Measurements from ENCODE around the gene DNAH14. TPM values are rescaled to one million over a fixed set of nuclear protein-coding genes. Genes with fewer than 3 reads are reported as not detected.

Gene DNAH14
- total and polyA plus RNA-seq, 2 of the 4 experiments (the other 2 are of a cell fraction) = 2.7 to 3.6 TPM

- H2BK20ac ChIP-seq (ENCODE audit: low read depth, low read length) = no peak overlapping the region
- no peak for ATAC-seq (ENCODE audit: low read depth)
- in situ Hi-C loops (cut with MboI; ENCODE audit: low sequenced_read_pairs) = no loop called here
Observed at GRCh38 chr1:225070972-225071371, 141.5 kb downstream of the DNAH14 start.

More at GRCh38 chr1:225070972-225071371, 141.5 kb downstream of the DNAH14 start:
- ChIA-PET CTCF (no interaction called here), POLR2A (ENCODE audit: unreplicated experiment) (no interaction called here)
- DNase-seq = no peak
- no peak overlapping the region for H2AK9ac ChIP-seq (replicated peaks; ENCODE audit: low read depth, low read length, poor library complexity)
- H3K18ac ChIP-seq (ENCODE audit: low read depth, low read length) = no peak overlapping the region
- no peak overlapping the region for H2BK120ac ChIP-seq (ENCODE audit: low read depth, low read length)
- H3K4me1 ChIP-seq (ENCODE audit: control insufficient read depth, insufficient read depth, low read length) = no peaks in the 10 kb centered on the region
- no peaks in the 10 kb centered on the region for H3K36me3 ChIP-seq (ENCODE audit: control insufficient read depth, insufficient read depth, low read length)
- H3K9ac ChIP-seq (ENCODE audit: low read depth, low read length) = no peak overlapping the region
- intact Hi-C loops (cut with micrococcal nuclease) (no loop called here), dilution Hi-C loops (cut with HindIII; ENCODE audit: low sequenced_read_pairs, unreplicated experiment) (no loop called here)
- no CpG with 5 or more reads among the region's 2 CpGs for WGBS, 2 experiments (ENCODE audit: extremely low coverage in 2 of 2, insufficient read length in 1 of 2)
- no peak overlapping the region for H3K4ac ChIP-seq (ENCODE audit: low read depth, low read length)
- no peak overlapping the region for H4K8ac ChIP-seq (ENCODE audit: low read depth in 2 of 2, low read length in 2 of 2)
- H4K91ac ChIP-seq (ENCODE audit: insufficient read depth, low read depth, low read length) = no peak overlapping the region
- H3K23ac ChIP-seq (ENCODE audit: low read depth, low read length) = no peak overlapping the region
- H4K5ac ChIP-seq (ENCODE audit: low read depth, low read length) = no peak overlapping the region
- no peak overlapping the region for H2BK5ac ChIP-seq (ENCODE audit: low read depth, low read length, poor library complexity, severe bottlenecking)
- H3K27me3 ChIP-seq (ENCODE audit: control insufficient read depth, insufficient read depth, low read length) = no peaks in the 10 kb centered on the region
- no peak overlapping the region for H3K56ac ChIP-seq (ENCODE audit: extremely low read depth, insufficient read depth, low read length)
- no peak overlapping the region for H2BK15ac ChIP-seq (ENCODE audit: low read depth, low read length)
- H3K9me3 ChIP-seq (ENCODE audit: control insufficient read depth, insufficient read depth, low read length) = peaks cover 16% of the 10 kb centered on the region
- H4K20me1 ChIP-seq (ENCODE audit: insufficient read depth, low read length) = no peaks in the 10 kb centered on the region
- H3K9me1 ChIP-seq (ENCODE audit: insufficient read depth, low read length) = no peaks in the 10 kb centered on the region
- H3K4me2 ChIP-seq (ENCODE audit: low read depth, low read length) = no peak overlapping the region
- no peak overlapping the region for H3K14ac ChIP-seq (replicated peaks; ENCODE audit: low read depth, low read length)
- TF ChIP-seq CEBPB (IDR thresholded peaks at IDR 0.05; ENCODE audit: low read depth, low read length) (no peak), RFX5 (IDR thresholded peaks at IDR 0.05; ENCODE audit: low read depth, low read length) (no peak), MAFK (IDR thresholded peaks at IDR 0.05; ENCODE audit: low read depth, low read length) (no peak), MAZ (IDR thresholded peaks at IDR 0.05; ENCODE audit: borderline replicate concordance, low read depth, low read length) (no peak), MXI1 (IDR thresholded peaks at IDR 0.05; ENCODE audit: borderline replicate concordance, low read depth, low read length) (no peak), RCOR1 (IDR thresholded peaks at IDR 0.05; ENCODE audit: insufficient replicate concordance, low read length) (no peak), RAD21 (IDR thresholded peaks at IDR 0.05; ENCODE audit: low read length) (no peak), CHD1 (IDR thresholded peaks at IDR 0.05; ENCODE audit: low read depth, low read length) (no peak)
- TF ChIP-seq, protein P1, sequence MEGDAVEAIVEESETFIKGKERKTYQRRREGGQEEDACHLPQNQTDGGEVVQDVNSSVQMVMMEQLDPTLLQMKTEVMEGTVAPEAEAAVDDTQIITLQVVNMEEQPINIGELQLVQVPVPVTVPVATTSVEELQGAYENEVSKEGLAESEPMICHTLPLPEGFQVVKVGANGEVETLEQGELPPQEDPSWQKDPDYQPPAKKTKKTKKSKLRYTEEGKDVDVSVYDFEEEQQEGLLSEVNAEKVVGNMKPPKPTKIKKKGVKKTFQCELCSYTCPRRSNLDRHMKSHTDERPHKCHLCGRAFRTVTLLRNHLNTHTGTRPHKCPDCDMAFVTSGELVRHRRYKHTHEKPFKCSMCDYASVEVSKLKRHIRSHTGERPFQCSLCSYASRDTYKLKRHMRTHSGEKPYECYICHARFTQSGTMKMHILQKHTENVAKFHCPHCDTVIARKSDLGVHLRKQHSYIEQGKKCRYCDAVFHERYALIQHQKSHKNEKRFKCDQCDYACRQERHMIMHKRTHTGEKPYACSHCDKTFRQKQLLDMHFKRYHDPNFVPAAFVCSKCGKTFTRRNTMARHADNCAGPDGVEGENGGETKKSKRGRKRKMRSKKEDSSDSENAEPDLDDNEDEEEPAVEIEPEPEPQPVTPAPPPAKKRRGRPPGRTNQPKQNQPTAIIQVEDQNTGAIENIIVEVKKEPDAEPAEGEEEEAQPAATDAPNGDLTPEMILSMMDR (conservative IDR thresholded peaks at IDR 0.05; ENCODE audit: low read depth, low read length) = no peak
- TF ChIP-seq, protein P2, sequence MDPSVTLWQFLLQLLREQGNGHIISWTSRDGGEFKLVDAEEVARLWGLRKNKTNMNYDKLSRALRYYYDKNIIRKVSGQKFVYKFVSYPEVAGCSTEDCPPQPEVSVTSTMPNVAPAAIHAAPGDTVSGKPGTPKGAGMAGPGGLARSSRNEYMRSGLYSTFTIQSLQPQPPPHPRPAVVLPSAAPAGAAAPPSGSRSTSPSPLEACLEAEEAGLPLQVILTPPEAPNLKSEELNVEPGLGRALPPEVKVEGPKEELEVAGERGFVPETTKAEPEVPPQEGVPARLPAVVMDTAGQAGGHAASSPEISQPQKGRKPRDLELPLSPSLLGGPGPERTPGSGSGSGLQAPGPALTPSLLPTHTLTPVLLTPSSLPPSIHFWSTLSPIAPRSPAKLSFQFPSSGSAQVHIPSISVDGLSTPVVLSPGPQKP (IDR thresholded peaks at IDR 0.05; ENCODE audit: borderline replicate concordance, low read depth, low read length) = no peak
- TF ChIP-seq, protein P3, sequence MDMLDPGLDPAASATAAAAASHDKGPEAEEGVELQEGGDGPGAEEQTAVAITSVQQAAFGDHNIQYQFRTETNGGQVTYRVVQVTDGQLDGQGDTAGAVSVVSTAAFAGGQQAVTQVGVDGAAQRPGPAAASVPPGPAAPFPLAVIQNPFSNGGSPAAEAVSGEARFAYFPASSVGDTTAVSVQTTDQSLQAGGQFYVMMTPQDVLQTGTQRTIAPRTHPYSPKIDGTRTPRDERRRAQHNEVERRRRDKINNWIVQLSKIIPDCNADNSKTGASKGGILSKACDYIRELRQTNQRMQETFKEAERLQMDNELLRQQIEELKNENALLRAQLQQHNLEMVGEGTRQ (IDR thresholded peaks at IDR 0.05; ENCODE audit: low read depth, low read length) = no peak
- H2AK5ac ChIP-seq (ENCODE audit: low read depth, low read length) = no peak overlapping the region
- H3K4me3 ChIP-seq (ENCODE audit: insufficient read depth, low read depth, low read length) = no peak overlapping the region
- no peaks in the 10 kb centered on the region for H3K79me1 ChIP-seq (ENCODE audit: low read depth in 1 of 2, low read length in 2 of 2)
- H3K27ac ChIP-seq (ENCODE audit: insufficient read depth, low read length) = no peak overlapping the region
- no peak overlapping the region for H2AFZ ChIP-seq (replicated peaks; ENCODE audit: low read length, poor library complexity)
- no TSS peak for BruUV-seq (replicated peaks)

Measured in IMR-90 (cell line).